GM19455 (cell line): ENCODE data around the gene CDC14A.
"Not testable (repeated sequence)": the region's sequence is repeated elsewhere in the genome, so short reads cannot be mapped to it uniquely, and the experiment has no call there.

Source experiments
- ATAC-seq: cut with Tn5 transposase; IDR thresholded peaks from one replicate; pipeline ENCODE4 v1.9.1; 2021; ENCODE audit not compliant: unreplicated experiment

Gene CDC14A

GRCh38 chr1:100332331-100332730, 20.0 kb upstream of the CDC14A start:
- no peak for ATAC-seq

GRCh38 chr1:100335436-100335835, 16.9 kb upstream of the CDC14A start:
- no peak for ATAC-seq

- not testable (repeated sequence) for ATAC-seq
These were observed 14.4 kb upstream of the CDC14A start for GRCh38 chr1:100337878-100338277.

- ATAC-seq = not testable (repeated sequence)
These were observed 12.6 kb upstream of the CDC14A start for GRCh38 chr1:100339735-100340134.

GRCh38 chr1:100340494-100340893, 11.8 kb upstream of the CDC14A start:
- no peak for ATAC-seq

GRCh38 chr1:100342348-100342747, 10.0 kb upstream of the CDC14A start:
- ATAC-seq = no peak

GRCh38 chr1:100343897-100344296, 8.4 kb upstream of the CDC14A start:
- no peak for ATAC-seq

GRCh38 chr1:100344774-100345173, 7.5 kb upstream of the CDC14A start:
- ATAC-seq = no peak

GRCh38 chr1:100346387-100346786, 5.9 kb upstream of the CDC14A start:
- no peak for ATAC-seq

GRCh38 chr1:100347009-100347966, 5.0 kb upstream of the CDC14A start:
- no peak for ATAC-seq

GRCh38 chr1:100348549-100349144, 3.7 kb upstream of the CDC14A start:
- no peak for ATAC-seq

- ATAC-seq = no peak
These were observed 3.1 kb upstream of the CDC14A start for GRCh38 chr1:100349246-100349645.

- no peak for ATAC-seq
These were observed 1.6 kb upstream of the CDC14A start for GRCh38 chr1:100350787-100351094.

- ATAC-seq = peak; percentile 69
These were observed 1.0 kb upstream of the CDC14A start for GRCh38 chr1:100351095-100351887.

GRCh38 chr1:100353071-100353801, 930 bp downstream of the CDC14A start:
- ATAC-seq = peak; percentile 16

- no peak for ATAC-seq
These were observed 1.7 kb downstream of the CDC14A start for GRCh38 chr1:100353988-100354387.

- no peak for ATAC-seq
These were observed 2.7 kb downstream of the CDC14A start for GRCh38 chr1:100354971-100355394.

- ATAC-seq = no peak
These were observed 5.9 kb downstream of the CDC14A start for GRCh38 chr1:100358210-100358609.

- no peak for ATAC-seq
These were observed 6.8 kb downstream of the CDC14A start for GRCh38 chr1:100359139-100359538.

GRCh38 chr1:100360790-100361510, 8.6 kb downstream of the CDC14A start:
- no peak for ATAC-seq
